ENCODE data around the gene GNL3.
"Not testable (repeated sequence)": the region's sequence is repeated elsewhere in the genome, so short reads cannot be mapped to it uniquely, and the experiment has no call there.

The GNL3 gene

GRCh38 chr3:52724511-52724910, 38.7 kb downstream of the GNL3 start:
- TF ChIP-seq TCF4 (CRISPR knock-in tag; IDR thresholded peaks at IDR 0.05; ENCODE audit: borderline replicate concordance) (no peak), PPARA (CRISPR knock-in tag; IDR thresholded peaks at IDR 0.05; ENCODE audit: borderline replicate concordance) (no peak), ZNF8 (CRISPR knock-in tag; IDR thresholded peaks at IDR 0.05) (no peak), ZFP3 (CRISPR knock-in tag; IDR thresholded peaks at IDR 0.05) (no peak), ISL1 (CRISPR knock-in tag; IDR thresholded peaks at IDR 0.05) (no peak), ZNF565 (CRISPR knock-in tag; conservative IDR thresholded peaks at IDR 0.05; ENCODE audit: low read depth) (no peak), TOX (CRISPR knock-in tag; IDR thresholded peaks at IDR 0.05; ENCODE audit: borderline replicate concordance) (no peak), ARNTL (CRISPR knock-in tag; IDR thresholded peaks at IDR 0.05; ENCODE audit: borderline replicate concordance, low read depth) (no peak), GLIS3 (CRISPR knock-in tag; IDR thresholded peaks at IDR 0.05) (no peak), POU6F1 (CRISPR knock-in tag; IDR thresholded peaks at IDR 0.05; ENCODE audit: borderline replicate concordance, low read depth) (no peak), CSDC2 (CRISPR knock-in tag; IDR thresholded peaks at IDR 0.05) (no peak), ZC3H10 (CRISPR knock-in tag; IDR thresholded peaks at IDR 0.05) (no peak), RARB (CRISPR knock-in tag; IDR thresholded peaks at IDR 0.05) (no peak), ZNF70 (CRISPR knock-in tag; IDR thresholded peaks at IDR 0.05) (no peak), SNAI2 (CRISPR knock-in tag; IDR thresholded peaks at IDR 0.05) (no peak), ZFP30 (CRISPR knock-in tag; IDR thresholded peaks at IDR 0.05) (no peak), TSHZ2 (CRISPR knock-in tag; IDR thresholded peaks at IDR 0.05) (no peak), OSR1 (CRISPR knock-in tag; IDR thresholded peaks at IDR 0.05) (no peak), CSRNP3 (CRISPR knock-in tag; IDR thresholded peaks at IDR 0.05) (no peak), BACH2 (CRISPR knock-in tag; IDR thresholded peaks at IDR 0.05; ENCODE audit: borderline replicate concordance) (no peak)
- no peak for ATAC-seq

GRCh38 chr3:52728753-52729152, 42.9 kb downstream of the GNL3 start:
- ATAC-seq: not testable (repeated sequence)

- ATAC-seq: no peak
- TF ChIP-seq CREB5 (CRISPR knock-in tag; IDR thresholded peaks at IDR 0.05; ENCODE audit: low read depth) (no peak), CSDC2 (CRISPR knock-in tag; IDR thresholded peaks at IDR 0.05) (no peak), CSRNP3 (CRISPR knock-in tag; IDR thresholded peaks at IDR 0.05) (no peak), ZFP3 (CRISPR knock-in tag; IDR thresholded peaks at IDR 0.05) (no peak), PATZ1 (CRISPR knock-in tag; IDR thresholded peaks at IDR 0.05; ENCODE audit: borderline replicate concordance) (no peak), SNAI2 (CRISPR knock-in tag; IDR thresholded peaks at IDR 0.05) (no peak), POU6F1 (CRISPR knock-in tag; IDR thresholded peaks at IDR 0.05; ENCODE audit: borderline replicate concordance, low read depth) (no peak)
Observed at GRCh38 chr3:52730681-52731080, 44.8 kb downstream of the GNL3 start.

Data from SK-N-SH treated with all-trans-retinoic acid at 6 μM for 48 hours (cell line).